Measurements from ENCODE around the gene MCRS1.
A peak's percentile ranks its signal among the peaks of the same experiment; 100 is the strongest.
"Not testable (repeated sequence)": the region's sequence is repeated elsewhere in the genome, so short reads cannot be mapped to it uniquely, and the experiment has no call there.

The MCRS1 gene, protein sequence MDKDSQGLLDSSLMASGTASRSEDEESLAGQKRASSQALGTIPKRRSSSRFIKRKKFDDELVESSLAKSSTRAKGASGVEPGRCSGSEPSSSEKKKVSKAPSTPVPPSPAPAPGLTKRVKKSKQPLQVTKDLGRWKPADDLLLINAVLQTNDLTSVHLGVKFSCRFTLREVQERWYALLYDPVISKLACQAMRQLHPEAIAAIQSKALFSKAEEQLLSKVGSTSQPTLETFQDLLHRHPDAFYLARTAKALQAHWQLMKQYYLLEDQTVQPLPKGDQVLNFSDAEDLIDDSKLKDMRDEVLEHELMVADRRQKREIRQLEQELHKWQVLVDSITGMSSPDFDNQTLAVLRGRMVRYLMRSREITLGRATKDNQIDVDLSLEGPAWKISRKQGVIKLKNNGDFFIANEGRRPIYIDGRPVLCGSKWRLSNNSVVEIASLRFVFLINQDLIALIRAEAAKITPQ

DNA sequence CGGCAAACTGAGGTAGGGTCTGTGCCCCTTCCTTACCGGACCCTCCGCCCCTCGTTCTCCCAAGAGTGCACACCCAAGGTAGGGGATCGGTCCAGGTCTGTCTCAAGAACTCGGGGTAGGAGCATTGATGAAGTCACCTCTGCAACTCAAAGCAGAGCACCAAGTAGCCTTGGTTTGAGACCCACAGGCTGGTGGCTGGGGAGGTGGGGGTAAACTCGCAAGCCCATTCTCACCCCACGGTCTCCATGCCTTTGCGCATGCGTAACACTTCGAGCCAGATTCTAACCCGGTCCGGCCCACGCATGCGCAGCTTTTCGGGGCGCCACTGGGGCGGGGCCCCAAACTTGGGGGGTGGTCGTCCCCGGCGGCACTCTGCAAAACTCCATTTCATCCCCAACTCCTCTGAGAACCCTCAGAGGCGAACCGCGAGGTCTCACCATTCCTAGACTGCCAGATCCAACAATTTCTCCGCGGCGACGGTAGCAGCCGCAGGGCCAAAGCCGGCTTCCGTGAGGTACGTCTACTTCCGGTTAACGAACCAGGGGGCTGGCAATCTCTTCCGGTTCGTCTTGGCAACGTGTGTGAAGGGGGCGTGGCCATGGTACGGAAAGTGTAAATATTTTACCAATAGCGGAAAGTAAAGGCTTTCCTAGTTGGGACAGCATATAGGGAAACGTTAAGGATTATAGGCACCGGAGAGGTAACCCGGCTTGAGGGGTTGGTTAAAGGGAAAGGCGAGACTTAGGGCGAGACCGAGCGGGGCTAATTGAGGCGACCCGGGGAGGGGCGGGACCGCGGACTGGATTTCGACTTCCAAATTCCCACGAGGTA is at the start of gene MCRS1:
Gene MCRS1 (minus strand): TSS at position 532 of the 831 bp plus-strand sequence. CDS start 1,411 bp downstream, outside the sequence.
- in situ Hi-C loops (cut with HindIII; ENCODE audit: low pct_unique_long_range_greater_than_20kb, low sequenced_read_pairs): no loop called here
- peak; percentile 95 to 99 for DNase-seq (ENCODE audit: low read depth in 1 of 2, low spot score in 1 of 2)
- TF ChIP-seq JUND (IDR thresholded peaks at IDR 0.05; ENCODE audit: low read depth): no peak

DNA sequence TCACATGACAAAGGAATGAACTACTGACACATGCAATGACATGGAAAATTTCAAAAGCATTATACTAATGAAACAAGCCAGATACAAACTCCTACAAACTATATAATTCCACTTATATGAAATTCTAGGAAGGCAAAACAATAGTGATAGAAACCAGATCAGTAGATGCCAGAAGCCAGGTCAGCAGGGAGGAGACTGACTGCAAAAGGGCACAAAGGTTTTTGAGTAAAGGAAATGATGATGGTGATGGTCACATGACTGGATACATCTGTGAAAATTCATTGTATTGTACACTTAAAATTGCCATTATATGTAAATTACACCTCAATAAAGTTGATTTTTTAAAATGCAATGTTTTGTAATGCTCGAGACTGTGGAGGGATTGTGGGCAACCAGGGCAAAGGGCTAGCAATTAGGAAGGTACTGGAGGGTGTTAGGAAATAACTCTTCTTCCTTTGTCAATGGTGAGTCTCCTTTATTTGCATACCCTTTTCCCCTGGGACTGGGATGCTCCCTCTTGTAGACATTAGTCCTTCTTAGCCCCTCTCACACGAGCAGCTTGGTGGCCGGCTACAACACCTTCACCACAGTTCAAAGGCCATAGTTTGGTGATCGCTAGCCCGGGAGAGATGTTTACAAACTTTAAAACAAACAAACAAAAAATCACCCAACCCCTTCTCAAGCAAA is 48.7 kb upstream of the MCRS1 start:
- DNase-seq (ENCODE audit: low read depth in 1 of 2, low spot score in 1 of 2): no peak
- no peak for TF ChIP-seq JUND (IDR thresholded peaks at IDR 0.05; ENCODE audit: low read depth)
- in situ Hi-C loops (cut with HindIII; ENCODE audit: low pct_unique_long_range_greater_than_20kb, low sequenced_read_pairs): no loop called here

DNA sequence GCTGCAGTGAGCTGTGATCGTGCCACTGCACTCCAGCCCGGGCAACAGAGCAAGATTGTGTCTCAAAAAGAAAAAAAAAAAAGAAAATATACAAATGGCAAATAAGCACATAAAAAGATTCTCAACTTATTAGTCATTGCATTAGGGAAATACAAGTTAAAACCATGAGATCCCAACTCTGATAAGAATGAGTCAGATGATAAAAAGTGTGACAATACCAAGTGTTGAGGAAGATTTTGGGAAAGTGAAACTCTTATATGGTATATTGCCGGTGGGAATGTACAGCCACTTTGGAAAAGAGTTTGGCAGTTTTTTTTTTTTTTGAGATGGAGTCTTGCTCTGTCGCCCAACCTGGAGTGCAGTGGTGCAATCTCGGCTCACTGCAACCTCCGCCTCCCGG is 47.8 kb upstream of the MCRS1 start:
- in situ Hi-C loops (cut with HindIII; ENCODE audit: low pct_unique_long_range_greater_than_20kb, low sequenced_read_pairs): no loop called here
- no peak for TF ChIP-seq JUND (IDR thresholded peaks at IDR 0.05; ENCODE audit: low read depth)

DNA sequence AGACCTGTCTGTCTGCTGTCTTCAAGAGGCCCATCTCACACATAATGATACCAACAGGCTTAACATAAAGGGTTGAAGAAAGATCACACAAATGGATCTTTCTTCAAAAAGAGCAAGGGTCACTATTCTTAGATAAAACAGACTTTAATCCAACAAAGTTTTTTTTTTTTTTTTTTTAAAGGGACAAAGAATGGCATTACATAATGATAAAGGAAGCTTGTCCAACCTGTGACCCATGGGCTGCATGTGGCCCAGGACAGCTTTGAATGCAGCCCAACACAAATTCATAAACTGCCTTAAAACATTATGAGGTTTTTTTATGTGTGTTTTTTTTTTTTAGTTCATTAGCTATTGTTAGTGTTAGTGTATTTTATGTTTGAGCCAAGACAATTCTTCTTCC is 44.3 kb upstream of the MCRS1 start:
- no peak for DNase-seq (ENCODE audit: low read depth in 1 of 2, low spot score in 1 of 2)
- in situ Hi-C loops (cut with HindIII; ENCODE audit: low pct_unique_long_range_greater_than_20kb, low sequenced_read_pairs): no loop called here
- TF ChIP-seq JUND (IDR thresholded peaks at IDR 0.05; ENCODE audit: low read depth): no peak

More for the DNA sequence above, 47.8 kb upstream of the MCRS1 start:
- no peak for DNase-seq (ENCODE audit: low read depth in 1 of 2, low spot score in 1 of 2)

DNA sequence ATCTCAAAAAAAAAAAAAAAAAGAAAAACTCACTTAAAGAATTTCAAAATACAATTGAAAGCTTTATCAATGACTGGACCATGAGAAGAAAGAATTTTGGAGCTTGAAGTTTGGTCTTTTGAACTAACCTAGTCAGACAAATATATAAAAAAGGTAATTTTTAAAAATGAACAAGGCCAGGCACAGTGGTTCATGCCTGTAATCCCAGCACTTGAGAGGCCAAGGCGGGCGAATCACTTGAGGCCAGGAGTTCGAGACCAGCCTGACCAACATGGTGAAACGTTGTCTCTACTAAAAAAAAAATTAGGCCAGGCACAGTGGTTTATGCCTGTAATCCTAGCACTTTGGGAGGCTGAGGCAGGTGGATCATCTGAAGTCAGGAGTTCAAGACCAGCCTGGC is 42.8 kb upstream of the MCRS1 start:
- in situ Hi-C loops (cut with HindIII; ENCODE audit: low pct_unique_long_range_greater_than_20kb, low sequenced_read_pairs); DNase-seq (ENCODE audit: low read depth in 1 of 2, low spot score in 1 of 2): not testable (repeated sequence)

DNA sequence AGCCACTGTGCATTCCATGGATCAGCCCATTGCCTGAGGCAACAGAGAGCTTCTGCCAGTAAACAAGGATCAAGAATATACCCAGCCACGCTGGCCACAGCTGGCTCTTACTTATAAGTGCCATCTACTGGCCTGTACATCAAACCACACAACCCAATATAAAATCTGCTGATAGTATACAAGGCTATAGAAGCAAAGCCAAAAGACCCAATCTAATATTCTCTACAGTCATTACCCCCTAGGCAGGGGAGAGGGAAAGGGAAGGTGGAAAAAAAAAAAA is 41.9 kb upstream of the MCRS1 start:
- peak in 1 of 2 experiments; percentile 87 for DNase-seq (ENCODE audit: low read depth in 1 of 2, low spot score in 1 of 2)
- TF ChIP-seq JUND (IDR thresholded peaks at IDR 0.05; ENCODE audit: low read depth): no peak
- in situ Hi-C loops (cut with HindIII; ENCODE audit: low pct_unique_long_range_greater_than_20kb, low sequenced_read_pairs): no loop called here

DNA sequence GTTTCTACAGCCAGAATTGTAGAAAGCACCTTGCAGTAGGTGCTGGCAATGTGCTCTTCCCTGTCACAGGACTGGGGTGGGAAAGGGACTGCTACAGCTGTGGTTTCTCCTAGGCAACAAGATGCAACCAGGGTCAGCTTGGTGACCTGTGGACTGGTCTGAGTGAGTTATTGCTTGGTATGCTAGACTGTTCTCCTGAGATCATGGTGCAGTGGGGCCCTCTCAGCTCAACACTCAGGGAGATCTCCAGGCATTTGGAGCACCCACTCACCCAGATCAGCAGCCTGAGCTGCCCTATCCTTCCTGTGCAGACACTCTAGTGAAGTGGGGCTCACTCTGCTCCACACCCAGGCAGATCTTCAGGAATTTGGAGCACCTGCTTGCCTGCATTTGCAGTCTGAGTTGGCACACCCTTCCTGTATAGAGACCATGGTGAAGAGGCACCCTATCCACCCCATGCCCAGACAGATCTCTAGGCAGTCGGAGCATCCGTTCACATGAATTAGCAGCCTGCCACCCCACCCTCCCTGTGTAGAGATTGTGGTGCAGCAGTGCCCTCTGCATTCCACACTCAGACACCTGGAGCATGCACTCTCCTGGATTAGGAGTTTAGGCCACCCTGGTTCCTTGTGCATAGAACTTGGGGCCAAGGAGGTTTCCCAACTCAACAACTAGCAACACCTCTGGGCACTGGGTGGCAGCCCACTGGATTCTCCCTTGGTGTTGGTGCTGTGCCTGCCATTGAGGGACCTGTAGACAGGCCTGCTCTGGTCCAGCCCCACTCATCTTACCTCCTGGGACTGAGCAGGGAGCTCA is 41.3 kb upstream of the MCRS1 start:
- TF ChIP-seq JUND (IDR thresholded peaks at IDR 0.05; ENCODE audit: low read depth): no peak
- DNase-seq (ENCODE audit: low read depth in 1 of 2, low spot score in 1 of 2): no peak
- in situ Hi-C loops (cut with HindIII; ENCODE audit: low pct_unique_long_range_greater_than_20kb, low sequenced_read_pairs): no loop called here

DNA sequence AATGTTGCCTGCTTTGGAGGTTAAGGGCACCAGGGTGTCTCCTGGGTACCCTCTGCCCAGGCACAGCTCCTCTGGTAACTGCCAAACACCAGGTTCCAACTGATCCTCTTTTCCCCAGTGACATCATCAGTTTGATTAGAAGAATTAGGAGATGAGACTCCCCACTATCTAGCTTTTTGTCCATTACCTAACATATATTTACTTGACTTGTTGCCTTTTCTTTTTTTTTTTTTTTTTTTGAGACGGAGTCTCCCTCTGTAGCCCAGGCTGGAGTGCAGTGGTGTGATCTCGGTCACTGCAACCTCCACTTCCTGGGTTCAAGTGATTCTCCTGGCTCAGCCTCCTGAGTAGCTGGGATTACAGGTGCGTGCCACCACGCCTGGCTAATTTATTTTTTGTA is 37.6 kb upstream of the MCRS1 start, which contains the start of gene FAM186B:
Gene FAM186B (minus strand): TSS at position 101 of the 400 bp plus-strand sequence. CDS start 162 bp downstream, outside the sequence.
- DNase-seq (ENCODE audit: low read depth in 1 of 2, low spot score in 1 of 2); in situ Hi-C loops (cut with HindIII; ENCODE audit: low pct_unique_long_range_greater_than_20kb, low sequenced_read_pairs): not testable (repeated sequence)

DNA sequence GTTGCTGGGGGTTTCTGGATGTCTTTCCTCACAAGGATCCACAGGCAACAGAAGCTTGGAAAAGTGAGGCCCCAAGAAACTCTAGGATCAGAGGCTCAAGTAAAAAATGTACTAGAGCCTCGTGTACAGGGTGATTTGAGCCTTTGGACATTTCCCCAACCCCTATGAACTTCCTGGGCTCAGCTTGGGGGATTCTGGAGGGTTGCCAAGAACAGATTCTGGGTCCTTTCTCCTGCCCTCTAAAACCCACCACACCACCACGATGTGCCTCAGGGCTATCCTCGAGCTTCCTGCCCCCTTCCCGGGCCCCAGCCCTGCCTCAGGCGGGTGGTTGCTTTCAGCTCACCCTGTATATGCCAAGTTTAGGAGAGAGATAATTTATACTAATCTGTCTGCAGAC is 36.9 kb upstream of the MCRS1 start:
- TF ChIP-seq JUND (IDR thresholded peaks at IDR 0.05; ENCODE audit: low read depth): no peak
- in situ Hi-C loops (cut with HindIII; ENCODE audit: low pct_unique_long_range_greater_than_20kb, low sequenced_read_pairs): no loop called here
- DNase-seq (ENCODE audit: low read depth in 1 of 2, low spot score in 1 of 2): no peak

DNA sequence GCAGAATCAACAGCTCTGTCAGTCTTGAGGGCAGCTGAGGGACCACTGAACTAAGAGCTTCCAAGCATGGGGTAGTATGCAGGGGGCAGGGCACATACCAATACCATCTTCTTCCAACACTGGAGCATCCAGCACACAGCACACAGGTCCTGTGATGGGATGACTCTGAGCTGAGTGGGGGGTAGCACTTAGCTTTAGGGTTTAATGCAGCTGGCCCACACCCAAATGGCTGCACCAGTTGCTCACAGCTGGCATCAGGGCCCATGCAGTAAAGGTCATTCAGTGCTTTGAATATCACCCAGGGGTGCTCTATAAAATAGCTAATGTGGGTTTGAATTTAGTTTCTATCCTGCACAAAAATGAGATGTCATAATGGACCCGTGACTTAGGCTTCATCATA is 35.8 kb upstream of the MCRS1 start:
- in situ Hi-C loops (cut with HindIII; ENCODE audit: low pct_unique_long_range_greater_than_20kb, low sequenced_read_pairs): no loop called here
- no peak for TF ChIP-seq JUND (IDR thresholded peaks at IDR 0.05; ENCODE audit: low read depth)
- no peak for DNase-seq (ENCODE audit: low read depth in 1 of 2, low spot score in 1 of 2)

DNA sequence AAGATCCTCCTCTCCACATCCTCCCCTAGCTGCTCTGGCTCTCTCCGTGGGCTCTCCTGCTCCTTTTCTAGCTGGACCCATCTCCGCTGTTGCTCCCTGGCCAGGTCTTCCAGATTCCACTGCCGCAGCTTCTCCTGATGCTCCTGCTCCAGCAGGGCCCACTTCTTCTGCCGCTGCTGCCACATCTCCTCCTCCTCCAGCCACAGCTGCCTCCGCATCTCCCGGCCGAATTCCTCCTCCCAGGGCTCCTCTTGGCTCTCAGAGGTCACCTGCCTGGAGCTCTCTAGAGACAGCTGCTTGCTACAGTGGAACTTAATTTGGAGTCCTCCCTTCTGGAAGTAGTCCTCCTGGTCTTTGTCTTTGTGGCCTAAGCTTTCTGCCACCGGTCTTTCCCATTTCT is 32.0 kb upstream of the MCRS1 start:
- no peak for TF ChIP-seq JUND (IDR thresholded peaks at IDR 0.05; ENCODE audit: low read depth)
- DNase-seq (ENCODE audit: low read depth in 1 of 2, low spot score in 1 of 2): no peak
- in situ Hi-C loops (cut with HindIII; ENCODE audit: low pct_unique_long_range_greater_than_20kb, low sequenced_read_pairs): no loop called here

DNA sequence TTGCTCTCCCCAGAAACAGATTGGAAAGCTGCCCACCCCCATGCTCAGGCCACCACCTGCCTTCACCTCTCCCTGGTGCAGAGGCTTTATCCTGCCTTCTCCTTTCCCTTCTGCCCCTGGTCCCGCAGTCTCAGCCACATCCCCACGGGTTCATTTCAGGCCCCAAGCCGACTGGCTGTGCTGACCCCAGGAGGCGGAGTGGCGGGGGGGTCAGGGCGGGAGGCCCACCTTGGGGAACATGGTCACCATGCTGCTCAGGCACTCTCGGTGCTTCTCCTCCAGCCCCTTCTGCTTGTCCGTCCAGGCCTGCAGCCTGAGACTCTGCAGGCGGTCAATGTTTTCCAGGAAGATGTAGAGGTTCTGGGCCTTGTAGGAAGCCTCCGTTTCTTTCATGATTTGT is 30.6 kb upstream of the MCRS1 start:
- no peak for TF ChIP-seq JUND (IDR thresholded peaks at IDR 0.05; ENCODE audit: low read depth)
- in situ Hi-C loops (cut with HindIII; ENCODE audit: low pct_unique_long_range_greater_than_20kb, low sequenced_read_pairs): no loop called here

More for the DNA sequence above, 30.6 kb upstream of the MCRS1 start:
- DNase-seq (ENCODE audit: low read depth in 1 of 2, low spot score in 1 of 2): no peak

All from T47D (cell line).